ENCODE results near the gene TMEM247. TPM values are rescaled to one million over a fixed set of nuclear protein-coding genes. Genes with fewer than 3 reads are reported as not detected.

TMEM247 gene
- total and polyA plus RNA-seq, 10 of the 15 experiments (the other 5 are each of a cell fraction or from before 2014, with no cell fraction given): not detected

GRCh38 chr2:46500801-46501200, 21.4 kb downstream of the TMEM247 start (continued):
- no peak for TF ChIP-seq REST (IDR thresholded peaks at IDR 0.05; ENCODE audit: low read depth, low read length)
- TF ChIP-seq ELK1 (IDR thresholded peaks at IDR 0.05; ENCODE audit: low read depth, low read length): no peak
- no peak for TF ChIP-seq POLR2AphosphoS5 (IDR thresholded peaks at IDR 0.05; ENCODE audit: low read length)

- Histone ChIP-seq H3K9me3 (replicated peaks; ENCODE audit: control insufficient read depth, insufficient read depth, low read length) (no peaks in the 10 kb centered on the region), H3K36me3 (ENCODE audit: control insufficient read depth in 2 of 2, insufficient read depth in 2 of 2, low read length in 1 of 2) (no peaks in the 10 kb centered on the region), H3K27me3 (replicated peaks in 1 of 2; ENCODE audit: control insufficient read depth in 2 of 2, insufficient read depth in 2 of 2, low read length in 1 of 2) (0 out of 4 replicates have a peak, but pooled peaks cover 0 to 2% of the 10 kb centered on the region in 2 experiments), H3K27ac (ENCODE audit: control insufficient read depth, insufficient read depth) (no peak overlapping the region), H2AFZ (ENCODE audit: control insufficient read depth, low read depth, low read length) (no peak overlapping the region), H3K4me3 (no peak overlapping the region), H3K4me2 (ENCODE audit: control insufficient read depth, insufficient read depth) (no peak overlapping the region), H3K4me1 (ENCODE audit: control insufficient read depth, insufficient read depth, low read length) (peaks cover 8% of the 10 kb centered on the region), H4K20me1 (ENCODE audit: control insufficient read depth, insufficient read depth) (no peaks in the 10 kb centered on the region), H3K9ac (ENCODE audit: control insufficient read depth, insufficient read depth, low read length) (no peak overlapping the region), H3K79me2 (ENCODE audit: control insufficient read depth, insufficient read depth, low read length) (no peaks in the 10 kb centered on the region)
- FAIRE-seq (no peak), DNase-seq (ENCODE audit: low read depth, low spot score) (no peak), ATAC-seq (no peak)
- ChIA-PET SMC1A (ENCODE audit: uncharacterized antibody, unreplicated experiment) (no interaction called here), POLR2A (no interaction called here), RAD21 (ENCODE audit: unreplicated experiment) (interaction anchor here (1.1 kb wide), 1 partner anchor 9 kb away, joined by 4 read pairs; no protein-coding TSS in a partner anchor), CTCF (no interaction called here)
- 46% methylated on average over 4 of the region's 4 CpGs for WGBS (ENCODE audit: insufficient coverage, insufficient replicate concordance, low lambda C conversion rate, missing lambda C conversion rate)
- in situ Hi-C loops (cut with MboI) (no loop called here), intact Hi-C loops (cut with micrococcal nuclease; ENCODE audit: unreplicated experiment) (no loop called here)
- TF ChIP-seq NFXL1 (IDR thresholded peaks at IDR 0.05; ENCODE audit: borderline replicate concordance) (no peak), ZZZ3 (IDR thresholded peaks at IDR 0.05; ENCODE audit: control insufficient read depth, insufficient read length, low read depth) (no peak), SRF (IDR thresholded peaks at IDR 0.05; ENCODE audit: low read depth in 2 of 2, low read length in 2 of 2) (no peak), FOXK2 (IDR thresholded peaks at IDR 0.05) (no peak), FOXM1 (IDR thresholded peaks at IDR 0.05; ENCODE audit: low read depth, low read length) (no peak), NR2F1 (conservative IDR thresholded peaks at IDR 0.05) (no peak)
- no TSS peak for BruUV-seq (replicated peaks)
Measured at GRCh38 chr2:46502291-46502885, 23.0 kb downstream of the TMEM247 start.

Measured in GM12878 (cell line).